IgD-negative memory B cell (primary cell): Measurements from ENCODE around the gene DNAH2. TPM values are rescaled to one million over a fixed set of nuclear protein-coding genes. Genes with fewer than 3 reads are reported as not detected.

Experiments
- H3K27ac Mint-ChIP-seq, 3 donors: one replicate each; pipeline ENCODE4 v1.8.0; 2020 to 2022; ENCODE audit warnings: mild to moderate bottlenecking in 3 of 3, mixed read lengths in 3 of 3, moderate library complexity in 1 of 3
- H3K27me3 Mint-ChIP-seq: one replicate; pipeline ENCODE4 v1.8.0; 2021; ENCODE audit warnings: mixed read lengths
- H3K36me3 Mint-ChIP-seq: one replicate; pipeline ENCODE4 v1.8.0; 2020; ENCODE audit warnings: mild to moderate bottlenecking, mixed read lengths
- H3K4me1 Mint-ChIP-seq, 3 donors: one replicate each; pipeline ENCODE4 v1.8.0; 2020 to 2022; ENCODE audit warnings: mixed read lengths in 3 of 3, mild to moderate bottlenecking in 1 of 3
- H3K4me3 Mint-ChIP-seq, 4 donors: one replicate each; pipeline ENCODE4 v1.8.0; 2020 to 2022; ENCODE audit warnings: mild to moderate bottlenecking in 4 of 4, mixed read lengths in 4 of 4, moderate library complexity in 3 of 4
- H3K9me3 Mint-ChIP-seq, 3 donors: one replicate each; pipeline ENCODE4 v1.8.0; 2020 to 2021; ENCODE audit warnings: mixed read lengths in 3 of 3, mild to moderate bottlenecking in 1 of 3
- polyA plus RNA-seq: library from polyadenylated mRNA; unstranded; fragments of 300-500 nt; fragmentation: Illumina TruSeq; gene quantifications from one replicate; pipeline ENCODE4 v1.2.3, GENCODE V29; 2021

Gene DNAH2
- polyA plus RNA-seq, 1 donor from 2014 or later: not detected

GRCh38 chr17:7873051-7873450, 155.5 kb downstream of the DNAH2 start:
- Mint-ChIP-seq H3K27ac (no peak overlapping the region), H3K27me3 (no peaks in the 10 kb centered on the region), H3K36me3 (peaks cover 3% of the 10 kb centered on the region), H3K4me3 (no peak overlapping the region), H3K9me3 (no peaks in the 10 kb centered on the region), H3K4me1 (peaks cover 0 to 5% (median 0%) of the 10 kb centered on the region in 3 donors)

- peaks cover 3% of the 10 kb centered on the region for H3K36me3 Mint-ChIP-seq
- H3K9me3 Mint-ChIP-seq: no peaks in the 10 kb centered on the region
- no peak overlapping the region for H3K4me3 Mint-ChIP-seq
- no peak overlapping the region for H3K27ac Mint-ChIP-seq
- H3K27me3 Mint-ChIP-seq: no peaks in the 10 kb centered on the region
- peaks cover 0 to 4% (median 0%) of the 10 kb centered on the region in 3 donors for H3K4me1 Mint-ChIP-seq
Observed at GRCh38 chr17:7875804-7876370, 158.3 kb downstream of the DNAH2 start.

- Mint-ChIP-seq H3K27me3 (no peaks in the 10 kb centered on the region), H3K9me3 (no peaks in the 10 kb centered on the region), H3K36me3 (no peaks in the 10 kb centered on the region), H3K27ac (no peak overlapping the region), H3K4me1 (peaks cover 0 to 4% (median 0%) of the 10 kb centered on the region in 3 donors), H3K4me3 (no peak overlapping the region)
Observed at GRCh38 chr17:7878234-7878633, 160.7 kb downstream of the DNAH2 start.

GRCh38 chr17:7880076-7880868, 162.7 kb downstream of the DNAH2 start:
- H3K9me3 Mint-ChIP-seq: no peaks in the 10 kb centered on the region
- H3K4me1 Mint-ChIP-seq: peaks cover 0 to 4% (median 2%) of the 10 kb centered on the region in 3 donors
- no peak overlapping the region for H3K27ac Mint-ChIP-seq
- H3K4me3 Mint-ChIP-seq: no peak overlapping the region
- H3K36me3 Mint-ChIP-seq: no peaks in the 10 kb centered on the region
- H3K27me3 Mint-ChIP-seq: no peaks in the 10 kb centered on the region

GRCh38 chr17:7881276-7882054, 163.9 kb downstream of the DNAH2 start:
- Mint-ChIP-seq H3K36me3 (no peaks in the 10 kb centered on the region), H3K4me3 (no peak overlapping the region), H3K27me3 (no peaks in the 10 kb centered on the region), H3K27ac (no peak overlapping the region), H3K4me1 (peaks cover 0 to 2% (median 0%) of the 10 kb centered on the region in 3 donors), H3K9me3 (no peaks in the 10 kb centered on the region)

GRCh38 chr17:7882068-7882467, 164.5 kb downstream of the DNAH2 start:
- no peak overlapping the region for H3K4me3 Mint-ChIP-seq
- no peak overlapping the region for H3K27ac Mint-ChIP-seq
- H3K9me3 Mint-ChIP-seq: no peaks in the 10 kb centered on the region
- H3K27me3 Mint-ChIP-seq: no peaks in the 10 kb centered on the region
- H3K36me3 Mint-ChIP-seq: no peaks in the 10 kb centered on the region
- H3K4me1 Mint-ChIP-seq: peaks cover 0 to 2% (median 0%) of the 10 kb centered on the region in 3 donors

- Mint-ChIP-seq H3K4me3 (no peak overlapping the region), H3K27me3 (no peaks in the 10 kb centered on the region), H3K9me3 (no peaks in the 10 kb centered on the region), H3K36me3 (no peaks in the 10 kb centered on the region), H3K27ac (no peak overlapping the region), H3K4me1 (peaks cover 0 to 2% (median 0%) of the 10 kb centered on the region in 3 donors)
Observed at GRCh38 chr17:7882629-7883028, 165.1 kb downstream of the DNAH2 start.

Other genes with a start within 250 kb of the DNAH2 start
- 15.9 TPM for gene ZBTB4, start 238.1 kb upstream of the DNAH2 start, polyA plus RNA-seq
- not detected for gene SLC35G6, start 236.3 kb upstream of the DNAH2 start, polyA plus RNA-seq
- 55.7 TPM for gene POLR2A, start 233.4 kb upstream of the DNAH2 start, polyA plus RNA-seq
- 45.1 TPM for gene TNFSF12, start 168.7 kb upstream of the DNAH2 start, polyA plus RNA-seq
- 5.1 TPM for gene TNFSF13, start 159.0 kb upstream of the DNAH2 start, polyA plus RNA-seq
- 19.0 TPM for gene SENP3, start 155.8 kb upstream of the DNAH2 start, polyA plus RNA-seq
- gene CD68, start 138.1 kb upstream of the DNAH2 start, polyA plus RNA-seq: 26.9 TPM
- gene MPDU1, start 133.9 kb upstream of the DNAH2 start, polyA plus RNA-seq: 37.9 TPM
- gene SOX15, start 127.7 kb upstream of the DNAH2 start, polyA plus RNA-seq: not detected
- gene FXR2, start 102.8 kb upstream of the DNAH2 start, polyA plus RNA-seq: 20.0 TPM
- gene SAT2, start 89.9 kb upstream of the DNAH2 start, polyA plus RNA-seq: 37.7 TPM
- gene SHBG, start 87.6 kb upstream of the DNAH2 start, polyA plus RNA-seq: not detected
- gene ATP1B2, start 66.8 kb upstream of the DNAH2 start, polyA plus RNA-seq: not detected
- 55.0 TPM for gene TP53, start 30.3 kb upstream of the DNAH2 start, polyA plus RNA-seq
- 15.3 TPM for gene WRAP53, start 29.3 kb upstream of the DNAH2 start, polyA plus RNA-seq
- gene EFNB3, start 12.5 kb upstream of the DNAH2 start, polyA plus RNA-seq: not detected
- 1.9 TPM for gene KDM6B, start 116.5 kb downstream of the DNAH2 start, polyA plus RNA-seq
- gene TMEM88, start 137.3 kb downstream of the DNAH2 start, polyA plus RNA-seq: not detected
- 170 TPM for gene NAA38, start 139.8 kb downstream of the DNAH2 start, polyA plus RNA-seq
- 8.0 TPM for gene CYB5D1, start 140.3 kb downstream of the DNAH2 start, polyA plus RNA-seq
- gene CHD3, start 171.0 kb downstream of the DNAH2 start, polyA plus RNA-seq: 2.4 TPM
- 3.1 TPM for gene RNF227, start 198.5 kb downstream of the DNAH2 start, polyA plus RNA-seq
- gene KCNAB3, start 212.1 kb downstream of the DNAH2 start, polyA plus RNA-seq: 0.51 TPM
- 220 TPM for gene TRAPPC1, start 214.2 kb downstream of the DNAH2 start, polyA plus RNA-seq
- 11.0 TPM for gene CNTROB, start 214.5 kb downstream of the DNAH2 start, polyA plus RNA-seq